NB4 (cell line): ENCODE data around the gene SYNM.

ENCODE experiments used
- DNase-seq: peaks from one replicate; pipeline ENCODE4 v3.0.0; 2010; ENCODE audit warnings: low read depth
- H3K4me3 ChIP-seq: one replicate; pipeline ENCODE4 v1.5.1; 2011; ENCODE audit warnings: mild to moderate bottlenecking, low read depth, low read length, moderate library complexity
- MYC ChIP-seq: IDR thresholded peaks from 2 replicates; pipeline ENCODE4 v1.6.1; 2011; ENCODE audit warnings: low read depth, low read length
- POLR2A ChIP-seq: IDR thresholded peaks from 2 replicates; pipeline ENCODE4 v1.6.1; 2011; ENCODE audit warnings: mild to moderate bottlenecking; ENCODE audit not compliant: insufficient read length; ENCODE audit errors: extremely low read depth
- TF ChIP-seq, protein P1 (sequence below): IDR thresholded peaks from one replicate; pipeline ENCODE4 v1.5.1; 2012; ENCODE audit warnings: low read depth, low read length
- TF ChIP-seq, protein P2 (sequence below): IDR thresholded peaks from 2 replicates; pipeline ENCODE4 v1.6.1; 2011; ENCODE audit warnings: low read depth, low read length

SYNM gene

DNA sequence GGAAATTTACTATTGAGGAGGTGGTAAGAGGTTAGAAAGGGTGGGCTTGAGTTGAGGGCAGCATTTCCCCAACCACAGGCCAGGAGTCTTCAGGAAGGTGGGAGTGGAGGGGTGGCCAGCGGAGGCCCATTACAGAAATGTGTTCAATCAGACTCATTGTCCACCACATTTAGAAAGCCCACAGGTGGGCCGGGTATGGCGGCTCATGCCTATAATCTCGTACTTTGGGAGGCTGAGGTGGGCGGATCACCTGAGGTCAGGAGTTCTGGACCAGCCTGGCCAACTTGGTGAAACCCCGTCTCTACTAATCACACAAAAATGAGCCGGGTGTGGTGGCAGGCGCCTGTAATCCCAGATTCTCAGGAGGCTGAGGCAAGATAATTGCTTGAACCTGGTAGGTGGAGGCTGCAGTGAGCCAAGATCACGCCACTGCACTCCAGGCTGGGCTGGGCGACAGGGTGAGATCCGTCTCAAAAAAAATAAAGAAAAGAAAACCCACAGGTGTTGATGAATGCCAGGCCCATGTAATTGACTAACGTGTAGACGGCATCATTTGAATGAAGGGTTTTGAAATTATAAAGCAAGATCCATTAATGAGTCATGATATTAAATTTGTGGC is 12.2 kb upstream of the SYNM start:
- TF ChIP-seq, protein P1, sequence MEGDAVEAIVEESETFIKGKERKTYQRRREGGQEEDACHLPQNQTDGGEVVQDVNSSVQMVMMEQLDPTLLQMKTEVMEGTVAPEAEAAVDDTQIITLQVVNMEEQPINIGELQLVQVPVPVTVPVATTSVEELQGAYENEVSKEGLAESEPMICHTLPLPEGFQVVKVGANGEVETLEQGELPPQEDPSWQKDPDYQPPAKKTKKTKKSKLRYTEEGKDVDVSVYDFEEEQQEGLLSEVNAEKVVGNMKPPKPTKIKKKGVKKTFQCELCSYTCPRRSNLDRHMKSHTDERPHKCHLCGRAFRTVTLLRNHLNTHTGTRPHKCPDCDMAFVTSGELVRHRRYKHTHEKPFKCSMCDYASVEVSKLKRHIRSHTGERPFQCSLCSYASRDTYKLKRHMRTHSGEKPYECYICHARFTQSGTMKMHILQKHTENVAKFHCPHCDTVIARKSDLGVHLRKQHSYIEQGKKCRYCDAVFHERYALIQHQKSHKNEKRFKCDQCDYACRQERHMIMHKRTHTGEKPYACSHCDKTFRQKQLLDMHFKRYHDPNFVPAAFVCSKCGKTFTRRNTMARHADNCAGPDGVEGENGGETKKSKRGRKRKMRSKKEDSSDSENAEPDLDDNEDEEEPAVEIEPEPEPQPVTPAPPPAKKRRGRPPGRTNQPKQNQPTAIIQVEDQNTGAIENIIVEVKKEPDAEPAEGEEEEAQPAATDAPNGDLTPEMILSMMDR = no peak
- TF ChIP-seq, protein P2, sequence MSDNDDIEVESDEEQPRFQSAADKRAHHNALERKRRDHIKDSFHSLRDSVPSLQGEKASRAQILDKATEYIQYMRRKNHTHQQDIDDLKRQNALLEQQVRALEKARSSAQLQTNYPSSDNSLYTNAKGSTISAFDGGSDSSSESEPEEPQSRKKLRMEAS = no peak
- TF ChIP-seq MYC = no peak
- no peak overlapping the region for H3K4me3 ChIP-seq
- DNase-seq = no peak

DNA sequence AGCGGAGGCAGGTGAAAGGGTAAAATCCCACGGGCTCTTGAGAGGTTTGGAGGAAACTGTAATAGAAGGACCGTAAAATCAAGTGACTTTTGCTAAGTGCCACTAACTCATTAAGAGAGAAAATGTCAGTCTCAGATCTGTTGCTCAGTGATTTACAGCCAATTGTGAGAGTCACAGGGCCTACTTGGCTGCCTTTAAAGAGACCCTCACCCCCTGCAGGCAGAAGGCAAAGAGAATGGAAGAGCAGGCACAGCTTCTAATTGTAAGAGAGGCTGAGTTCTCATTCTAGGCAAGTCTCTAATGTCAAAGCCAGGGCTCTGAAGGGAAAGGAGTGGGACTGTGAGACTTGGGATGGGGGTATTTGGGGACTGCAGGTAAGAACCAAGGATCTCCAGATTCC is 9.3 kb upstream of the SYNM start:
- DNase-seq = no peak
- no peak overlapping the region for H3K4me3 ChIP-seq
- TF ChIP-seq, protein P1 = no peak
- no peak for TF ChIP-seq POLR2A
- TF ChIP-seq, protein P2 = no peak
- TF ChIP-seq MYC = no peak

DNA sequence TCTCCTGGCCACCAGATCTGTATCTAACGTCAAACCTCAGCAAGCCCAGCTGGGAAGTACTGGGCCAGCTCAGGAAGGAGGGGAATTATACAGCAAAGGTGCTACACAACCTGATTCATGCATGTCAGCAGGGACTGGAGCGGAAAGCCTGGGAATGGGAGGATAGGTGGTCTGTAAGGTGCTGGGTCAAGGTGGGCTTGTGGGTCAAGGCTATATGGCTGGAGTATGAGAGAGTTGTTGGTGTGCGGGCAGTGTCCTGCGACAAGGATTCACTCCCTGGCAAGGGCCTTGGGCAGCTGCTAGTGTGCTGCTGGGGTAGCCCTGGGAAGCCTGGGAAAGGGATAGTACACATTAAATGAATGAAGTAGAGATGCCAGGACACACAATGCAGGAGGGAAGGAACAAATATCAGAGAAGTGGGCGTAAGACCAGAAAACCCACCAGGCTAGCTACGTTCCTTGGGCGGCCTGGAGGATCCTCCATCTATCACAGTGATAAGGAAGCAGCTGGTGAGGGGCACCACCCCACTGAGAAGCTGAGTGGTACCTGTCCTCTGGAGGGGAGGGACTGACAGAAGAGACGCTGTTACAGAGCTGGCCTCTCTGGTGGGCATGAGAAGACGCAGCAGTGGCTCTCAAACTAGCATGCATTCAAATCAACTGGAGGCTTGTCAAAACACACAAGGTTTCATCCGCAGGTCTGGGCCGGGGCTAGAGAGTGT is 8.5 kb upstream of the SYNM start:
- no peak for DNase-seq
- H3K4me3 ChIP-seq = no peak overlapping the region
- TF ChIP-seq, protein P2 = no peak
- TF ChIP-seq, protein P1 = no peak
- TF ChIP-seq MYC (no peak), POLR2A (no peak)

DNA sequence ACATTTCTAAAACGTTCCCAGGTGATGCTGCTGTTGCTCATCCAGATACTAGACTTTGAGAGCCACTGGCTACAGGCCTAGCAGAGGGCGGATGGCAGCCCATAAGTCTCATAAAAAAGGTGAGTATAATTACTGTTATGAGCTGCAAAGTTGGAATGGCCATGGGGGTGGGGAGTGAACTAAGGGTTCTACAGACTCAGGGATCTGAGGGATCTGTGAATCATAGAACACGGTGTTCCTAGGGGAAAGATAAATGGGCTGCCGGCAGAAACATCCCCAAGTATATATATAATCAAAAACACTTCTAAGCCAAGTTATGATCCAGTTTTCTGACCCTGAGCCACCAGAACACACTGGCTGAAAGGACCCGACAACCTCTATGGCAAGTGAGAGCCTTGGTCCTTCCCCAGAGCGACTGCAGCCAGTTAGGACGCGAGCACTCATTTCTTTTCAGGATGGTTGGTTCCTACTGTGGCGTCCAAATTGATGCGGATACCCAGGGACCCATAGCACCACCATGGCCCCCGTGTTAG is 7.9 kb upstream of the SYNM start:
- TF ChIP-seq, protein P2 = no peak
- TF ChIP-seq, protein P1 = no peak
- TF ChIP-seq MYC (no peak), POLR2A (no peak)
- no peak overlapping the region for H3K4me3 ChIP-seq
- DNase-seq = no peak

DNA sequence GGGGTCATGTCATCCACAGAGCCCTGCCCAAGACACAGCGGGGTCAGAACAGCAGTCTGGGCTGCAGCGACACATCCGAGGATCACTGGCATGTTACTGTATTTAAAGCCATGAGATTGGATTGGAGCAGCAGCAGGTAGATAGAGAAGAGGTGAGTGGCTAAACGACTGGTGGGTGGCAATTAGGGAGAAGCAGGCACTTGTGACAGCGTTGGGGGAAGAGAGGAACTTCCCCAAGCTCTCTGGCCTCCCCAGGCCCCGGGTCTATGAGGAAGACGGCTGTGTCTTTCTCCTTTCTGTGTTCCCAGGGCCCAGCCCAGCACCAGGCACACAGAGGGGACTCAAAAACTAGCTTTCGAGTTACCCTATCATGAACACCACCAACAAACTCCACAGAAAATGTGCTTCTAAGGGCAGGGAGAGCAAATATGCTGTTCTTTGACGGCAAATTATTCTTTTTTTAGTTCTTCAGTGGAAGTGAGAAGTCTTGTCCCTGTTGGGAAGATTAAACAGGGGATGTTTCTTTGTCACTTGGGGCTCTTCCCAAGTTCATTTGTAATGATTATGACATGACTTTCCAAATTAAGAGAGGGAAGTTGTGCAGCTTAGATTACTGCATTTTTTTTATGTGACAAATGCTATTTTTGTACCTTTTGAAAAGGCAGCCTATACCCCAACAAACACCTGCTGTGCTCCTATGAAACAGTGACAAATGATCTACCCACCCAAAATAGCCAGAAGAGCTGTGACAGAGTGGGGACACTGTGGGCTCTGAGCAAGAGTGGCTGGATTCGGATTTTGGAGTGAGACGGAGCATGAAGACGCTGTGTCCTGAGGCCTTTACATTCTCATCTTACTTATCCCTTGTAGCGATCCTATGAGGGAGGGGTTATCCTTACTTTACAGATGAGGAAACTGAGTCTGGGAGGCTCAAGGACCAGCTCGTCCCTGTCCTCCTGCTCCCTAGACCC is 7.2 kb upstream of the SYNM start:
- DNase-seq = no peak
- no peak for TF ChIP-seq POLR2A
- TF ChIP-seq MYC = no peak
- TF ChIP-seq, protein P2 = no peak
- TF ChIP-seq, protein P1 = no peak
- H3K4me3 ChIP-seq = no peak overlapping the region
